ENCODE measurements around the gene IGFLR1. TPM values are rescaled to one million over a fixed set of nuclear protein-coding genes. Genes with fewer than 3 reads are reported as not detected.

The IGFLR1 gene
- total RNA-seq = 17.1 TPM
- long read RNA-seq, partial matches to known transcripts = 0 of 8 reads
- long read RNA-seq, other reads (novel, unspliced or antisense) = 4 of 8 reads

- peaks cover 53% of the 10 kb centered on the region for H3K4me1 ChIP-seq
- peak within 1 kb of the TSS; percentile 88 for H3K27ac ChIP-seq
- H3K9me3 ChIP-seq = no peaks in the 10 kb centered on the region
- no peaks in the 10 kb centered on the region for H3K27me3 ChIP-seq (ENCODE audit: low read depth)
- peak within 1 kb of the TSS; percentile 64 for H3K4me3 ChIP-seq
- intact Hi-C loops (cut with DNase I) = no loop called here
- H3K36me3 ChIP-seq = peaks cover 23% of the 10 kb centered on the region
- no peak for DNase-seq
- no peak for TF ChIP-seq CTCF (IDR thresholded peaks at IDR 0.05)
- ATAC-seq = no peak
Observed at GRCh38 chr19:35742121-35742724, at the start of gene IGFLR1. IGFLR1 (minus strand) TSS chr19:35742452; CDS start chr19:35741180, 1,272 bp downstream.

- intact Hi-C loops (cut with DNase I) = no loop called here
- no peak for ATAC-seq
- no peaks in the 10 kb centered on the region for H3K9me3 ChIP-seq
- no peaks in the 10 kb centered on the region for H3K36me3 ChIP-seq
- no peak for TF ChIP-seq CTCF (IDR thresholded peaks at IDR 0.05)
- no peak overlapping the region for H3K27ac ChIP-seq
- H3K4me3 ChIP-seq = no peak overlapping the region
- no peak for DNase-seq
- no peaks in the 10 kb centered on the region for H3K4me1 ChIP-seq
- peaks cover 7% of the 10 kb centered on the region for H3K27me3 ChIP-seq (ENCODE audit: low read depth)
Observed at GRCh38 chr19:35791814-35792279, 49.6 kb upstream of the IGFLR1 start.

GRCh38 chr19:35790981-35791813 is 48.9 kb upstream of the IGFLR1 start:
- Histone ChIP-seq H3K4me1 (no peaks in the 10 kb centered on the region), H3K36me3 (no peaks in the 10 kb centered on the region), H3K27ac (no peak overlapping the region), H3K9me3 (no peaks in the 10 kb centered on the region), H3K27me3 (ENCODE audit: low read depth) (peaks cover 3% of the 10 kb centered on the region), H3K4me3 (no peak overlapping the region)
- no peak for TF ChIP-seq CTCF (IDR thresholded peaks at IDR 0.05)
- ATAC-seq = no peak
- intact Hi-C loops (cut with DNase I) = no loop called here
- no peak for DNase-seq

GRCh38 chr19:35789978-35790944 is 48.0 kb upstream of the IGFLR1 start:
- Histone ChIP-seq H3K36me3 (no peaks in the 10 kb centered on the region), H3K4me1 (no peaks in the 10 kb centered on the region), H3K4me3 (no peak overlapping the region), H3K27me3 (ENCODE audit: low read depth) (peaks cover 3% of the 10 kb centered on the region), H3K27ac (no peak overlapping the region), H3K9me3 (no peaks in the 10 kb centered on the region)
- intact Hi-C loops (cut with DNase I) = no loop called here
- DNase-seq = no peak
- TF ChIP-seq CTCF (IDR thresholded peaks at IDR 0.05) = no peak
- ATAC-seq = peak in 1 of 2 donors; percentile 4
